Superior temporal gyrus (tissue), 1 donor: Measurements from ENCODE around the gene CYP26B1.
A peak's percentile ranks its signal among the peaks of the same experiment; 100 is the strongest.

Experiments
- DNase-seq: peaks from one replicate; pipeline ENCODE4 v3.0.0-alpha.2; 2016; ENCODE audit errors: extremely low spot score

The CYP26B1 gene

GRCh38 chr2:72141032-72141645 is 6.5 kb downstream of the CYP26B1 start:
- DNase-seq: no peak

- DNase-seq: no peak
Measured at GRCh38 chr2:72140621-72140960, 7.1 kb downstream of the CYP26B1 start.

GRCh38 chr2:72139874-72140620 is 7.6 kb downstream of the CYP26B1 start:
- no peak for DNase-seq

- no peak for DNase-seq
Measured at GRCh38 chr2:72139471-72139873, 8.2 kb downstream of the CYP26B1 start.

- DNase-seq: no peak
Measured at GRCh38 chr2:72138921-72139381, 8.7 kb downstream of the CYP26B1 start.

- DNase-seq: no peak
Measured at GRCh38 chr2:72138011-72138881, 9.4 kb downstream of the CYP26B1 start.

GRCh38 chr2:72137498-72138010 is 10.1 kb downstream of the CYP26B1 start:
- peak; percentile 79 for DNase-seq

- no peak for DNase-seq
Measured at GRCh38 chr2:72136933-72137497, 10.6 kb downstream of the CYP26B1 start.

- DNase-seq: peak; percentile 48
Measured at GRCh38 chr2:72136331-72136730, 11.3 kb downstream of the CYP26B1 start.

- DNase-seq: no peak
Measured at GRCh38 chr2:72135921-72136320, 11.7 kb downstream of the CYP26B1 start.

GRCh38 chr2:72134997-72135800 is 12.5 kb downstream of the CYP26B1 start:
- no peak for DNase-seq

GRCh38 chr2:72134408-72134996 is 13.2 kb downstream of the CYP26B1 start:
- no peak for DNase-seq

- no peak for DNase-seq
Measured at GRCh38 chr2:72133721-72134407, 13.8 kb downstream of the CYP26B1 start.

- DNase-seq: no peak
Measured at GRCh38 chr2:72132981-72133720, 14.5 kb downstream of the CYP26B1 start.

- no peak for DNase-seq
Measured at GRCh38 chr2:72131916-72132841, 15.5 kb downstream of the CYP26B1 start.

GRCh38 chr2:72131371-72131891 is 16.2 kb downstream of the CYP26B1 start:
- DNase-seq: no peak

- no peak for DNase-seq
Measured at GRCh38 chr2:72130659-72131360, 16.9 kb downstream of the CYP26B1 start.
